PC-9 (cell line): Measurements from ENCODE around the gene LSM14A. TPM values are rescaled to one million over a fixed set of nuclear protein-coding genes. Genes with fewer than 3 reads are reported as not detected.
"Not testable (repeated sequence)": the region's sequence is repeated elsewhere in the genome, so short reads cannot be mapped to it uniquely, and the experiment has no call there.

Experiments
- BruUV-seq: library from RNA; stranded (reverse); fragments of 400-500 nt; replicated peaks from 2 replicates; lab custom pipeline; 2021; lab: Mats Ljungman, UMichigan
- CTCF ChIA-PET: fragments of 300-600 bp; sonication (Branson Sonifier 250); formaldehyde crosslinking; loops from one replicate; lab custom pipeline; 2022; ENCODE audit warnings: antibody characterized with exemption; lab: Charles Lee
- POLR2A ChIA-PET: fragments of 300-600 bp; sonication (Branson Sonifier 250); formaldehyde crosslinking; loops from one replicate; lab custom pipeline; 2022; ENCODE audit warnings: antibody characterized with exemption; ENCODE audit not compliant: unreplicated experiment; lab: Charles Lee
- DNase-seq, 2 experiments: peaks; one replicate each; pipeline versions ENCODE4 v3.0.0 to v3.0.0-alpha.2; 2015 to 2022; ENCODE audit warnings: mixed read lengths in 1 of 2
- H2AFZ ChIP-seq: fragments of 200-600 bp; sonication (generic); 2 replicates; pipeline ENCODE4 v1.8.1; 2017; ENCODE audit warnings: antibody characterized with exemption
- H3F3A ChIP-seq: fragments of 200-600 bp; sonication (generic); 2 replicates; pipeline ENCODE4 v1.8.1; 2017; ENCODE audit warnings: antibody characterized with exemption, mild to moderate bottlenecking, low read depth; ENCODE audit not compliant: insufficient read depth
- H3K27ac ChIP-seq: fragments of 200-600 bp; sonication (generic); 2 replicates; pipeline ENCODE4 v1.6.1; 2016; ENCODE audit warnings: mixed run types
- H3K27me3 ChIP-seq: fragments of 200-600 bp; sonication (generic); 2 replicates; pipeline ENCODE4 v1.6.1; 2016; ENCODE audit warnings: low read depth, mixed run types; ENCODE audit not compliant: insufficient read depth
- H3K36me3 ChIP-seq: fragments of 200-600 bp; sonication (generic); 2 replicates; pipeline ENCODE4 v1.6.1; 2016; ENCODE audit warnings: low read depth, mixed run types
- H3K4me1 ChIP-seq: fragments of 200-600 bp; sonication (generic); replicated peaks from 2 replicates; pipeline ENCODE4 v1.6.1; 2016; ENCODE audit warnings: mixed run types; ENCODE audit not compliant: insufficient read depth
- H3K4me2 ChIP-seq: fragments of 200-600 bp; sonication (generic); 2 replicates; pipeline ENCODE4 v1.6.1; 2017; ENCODE audit warnings: mixed run types
- H3K4me3 ChIP-seq: fragments of 200-600 bp; sonication (generic); 2 replicates; pipeline ENCODE4 v1.6.1; 2016; ENCODE audit warnings: mixed run types
- H3K79me2 ChIP-seq: fragments of 200-600 bp; sonication (generic); 2 replicates; pipeline ENCODE4 v1.6.1; 2017; ENCODE audit warnings: low read depth, mixed run types
- H3K9me2 ChIP-seq: fragments of 200-600 bp; sonication (generic); 2 replicates; pipeline ENCODE4 v1.8.1; 2017; ENCODE audit warnings: mild to moderate bottlenecking; ENCODE audit not compliant: insufficient read depth
- H3K9me3 ChIP-seq: fragments of 200-600 bp; sonication (generic); 2 replicates; pipeline ENCODE4 v1.8.1; 2016; ENCODE audit warnings: low read depth; ENCODE audit not compliant: insufficient read depth
- H4K20me1 ChIP-seq: fragments of 200-600 bp; sonication (generic); 2 replicates; pipeline ENCODE4 v1.8.1; 2017; ENCODE audit not compliant: insufficient read depth
- EZH2 ChIP-seq: fragments of 200-600 bp; sonication (generic); IDR thresholded peaks from 2 replicates; pipeline ENCODE4 v1.8.0; 2017; ENCODE audit warnings: antibody characterized with exemption, low read depth
- intact Hi-C: fragments of 100-400 bp; cut with micrococcal nuclease; formaldehyde crosslinking; loops from one replicate; pipeline ENCODE4 v1.10.0; 2022; ENCODE audit not compliant: unreplicated experiment
- total RNA-seq: library from RNA; stranded (reverse); gene quantifications from 2 replicates; pipeline ENCODE4 v1.2.3, GENCODE V29; 2021
- TF ChIP-seq, protein P1 (sequence below): fragments of 200-600 bp; sonication (generic); conservative IDR thresholded peaks from 2 replicates; pipeline ENCODE4 v1.6.1; 2017; ENCODE audit warnings: mixed run types, antibody characterized with exemption, mild to moderate bottlenecking, moderate library complexity

LSM14A gene
- total RNA-seq, 1 experiment from 2014 or later: 169 TPM

DNA sequence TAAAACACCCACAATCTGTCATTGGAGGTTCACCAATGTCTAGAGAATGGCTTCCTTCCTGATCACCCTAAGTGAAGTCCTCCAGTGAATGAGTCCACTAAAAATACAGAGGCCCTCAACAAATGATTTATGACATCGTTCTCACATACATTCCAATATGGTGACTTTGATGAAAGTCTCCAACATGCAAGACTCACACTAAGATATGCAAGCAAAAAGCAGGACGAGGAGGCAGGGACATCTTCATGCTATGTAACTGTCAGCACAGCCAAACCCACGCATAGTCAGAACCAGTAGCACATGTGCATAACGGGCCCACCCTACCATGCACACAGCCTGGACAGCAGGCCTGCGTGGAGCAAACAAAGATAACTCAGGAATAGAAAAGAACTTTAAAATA, 16.6 kb upstream of the LSM14A start:
- TF ChIP-seq, protein P1, sequence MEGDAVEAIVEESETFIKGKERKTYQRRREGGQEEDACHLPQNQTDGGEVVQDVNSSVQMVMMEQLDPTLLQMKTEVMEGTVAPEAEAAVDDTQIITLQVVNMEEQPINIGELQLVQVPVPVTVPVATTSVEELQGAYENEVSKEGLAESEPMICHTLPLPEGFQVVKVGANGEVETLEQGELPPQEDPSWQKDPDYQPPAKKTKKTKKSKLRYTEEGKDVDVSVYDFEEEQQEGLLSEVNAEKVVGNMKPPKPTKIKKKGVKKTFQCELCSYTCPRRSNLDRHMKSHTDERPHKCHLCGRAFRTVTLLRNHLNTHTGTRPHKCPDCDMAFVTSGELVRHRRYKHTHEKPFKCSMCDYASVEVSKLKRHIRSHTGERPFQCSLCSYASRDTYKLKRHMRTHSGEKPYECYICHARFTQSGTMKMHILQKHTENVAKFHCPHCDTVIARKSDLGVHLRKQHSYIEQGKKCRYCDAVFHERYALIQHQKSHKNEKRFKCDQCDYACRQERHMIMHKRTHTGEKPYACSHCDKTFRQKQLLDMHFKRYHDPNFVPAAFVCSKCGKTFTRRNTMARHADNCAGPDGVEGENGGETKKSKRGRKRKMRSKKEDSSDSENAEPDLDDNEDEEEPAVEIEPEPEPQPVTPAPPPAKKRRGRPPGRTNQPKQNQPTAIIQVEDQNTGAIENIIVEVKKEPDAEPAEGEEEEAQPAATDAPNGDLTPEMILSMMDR: no peak
- TF ChIP-seq EZH2: no peak
- Histone ChIP-seq H3K27ac (no peak overlapping the region), H3K4me1 (no peaks in the 10 kb centered on the region; the same call in 1 of the 2 replicates), H3F3A (no peaks in the 10 kb centered on the region; the same call in 1 of the 2 replicates), H2AFZ (no peak overlapping the region), H3K27me3 (peaks cover 4% of the 10 kb centered on the region; the same call in 1 of the 2 replicates), H3K9me3 (no peaks in the 10 kb centered on the region), H3K4me3 (no peak overlapping the region), H3K9me2 (no peaks in the 10 kb centered on the region), H3K36me3 (no peaks in the 10 kb centered on the region), H3K4me2 (no peak overlapping the region), H3K79me2 (no peaks in the 10 kb centered on the region), H4K20me1 (no peaks in the 10 kb centered on the region)
- intact Hi-C loops: no loop called here
- no TSS peak for BruUV-seq
- POLR2A ChIA-PET: no interaction called here
- CTCF ChIA-PET: no interaction called here
- DNase-seq: no peak

DNA sequence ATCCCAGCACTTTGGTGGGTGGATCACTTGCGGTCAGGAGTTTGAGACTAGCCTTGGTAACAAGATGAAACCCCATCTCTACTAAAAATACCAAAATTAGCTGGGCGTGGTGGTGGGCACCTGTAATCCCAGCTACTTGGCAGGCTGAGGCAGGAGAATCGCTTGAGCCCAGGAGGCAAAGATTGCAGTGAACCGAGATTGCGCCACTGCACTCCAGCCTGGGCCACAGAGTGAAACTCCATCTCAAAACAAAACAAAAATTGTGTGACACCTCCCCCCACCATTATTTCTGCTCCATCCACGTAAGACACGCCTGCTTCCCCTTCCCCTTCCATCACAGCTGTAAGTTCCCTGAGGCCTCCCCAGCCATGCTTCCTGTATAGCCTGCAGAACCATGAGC, 13.3 kb upstream of the LSM14A start:
- H3K4me2 ChIP-seq, H3K9me3 ChIP-seq, H3K9me2 ChIP-seq, H4K20me1 ChIP-seq, H3K4me1 ChIP-seq, H3K36me3 ChIP-seq, DNase-seq, POLR2A ChIA-PET, H3K27me3 ChIP-seq, H2AFZ ChIP-seq, H3K79me2 ChIP-seq, BruUV-seq, CTCF ChIA-PET, intact Hi-C loops, H3F3A ChIP-seq, H3K4me3 ChIP-seq, H3K27ac ChIP-seq: not testable (repeated sequence)

DNA sequence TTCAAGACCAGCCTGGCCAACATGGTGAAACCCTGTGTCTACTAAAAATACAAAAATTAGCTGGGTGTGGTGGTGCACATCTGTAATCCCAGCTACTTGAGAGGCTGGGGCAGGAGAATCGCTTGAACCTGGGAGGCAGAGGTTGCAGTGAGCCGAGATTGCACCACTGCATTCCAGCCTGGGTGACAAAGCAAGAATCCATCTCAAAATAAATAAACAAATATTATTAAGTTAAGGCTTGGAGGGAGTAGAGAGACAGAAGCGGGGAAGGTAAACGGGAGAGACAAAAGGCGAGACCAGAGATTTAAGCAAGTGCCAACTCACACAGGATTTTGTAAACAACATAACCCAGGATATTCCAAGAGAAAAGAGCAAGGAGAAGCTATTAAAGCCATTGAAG, 12.8 kb upstream of the LSM14A start:
- H3K27ac ChIP-seq, H3K27me3 ChIP-seq, CTCF ChIA-PET, H3F3A ChIP-seq, H3K9me2 ChIP-seq, H3K9me3 ChIP-seq, BruUV-seq, H4K20me1 ChIP-seq, H3K4me3 ChIP-seq, H3K36me3 ChIP-seq, intact Hi-C loops, H3K79me2 ChIP-seq, POLR2A ChIA-PET, DNase-seq, H3K4me1 ChIP-seq: not testable (repeated sequence)
- Histone ChIP-seq H2AFZ (peak overlapping the region; percentile 36; the same call in 1 of the 2 replicates), H3K4me2 (peak overlapping the region; percentile 20; the same call in 1 of the 2 replicates)

DNA sequence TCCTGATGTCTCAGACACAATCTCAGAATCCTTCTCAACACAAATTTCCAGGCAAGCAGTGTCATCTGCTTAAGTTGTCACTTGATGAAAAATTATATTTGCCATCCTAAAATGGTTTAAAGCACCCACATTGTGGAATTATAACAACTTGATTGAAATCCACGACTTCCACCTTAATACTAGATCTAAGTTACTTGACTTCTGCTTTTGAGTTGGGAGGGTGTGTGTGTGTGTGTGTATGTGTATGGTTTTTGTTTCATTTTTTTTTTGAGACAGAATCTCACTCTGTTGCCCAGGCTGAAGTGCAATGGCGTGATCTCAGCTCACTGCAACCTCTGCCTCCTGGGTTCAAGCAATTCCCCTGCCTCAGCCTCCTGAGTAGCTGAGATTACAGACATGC, 10.4 kb upstream of the LSM14A start:
- H3K4me3 ChIP-seq, H4K20me1 ChIP-seq, H3K27ac ChIP-seq, H2AFZ ChIP-seq, DNase-seq, H3K79me2 ChIP-seq, H3F3A ChIP-seq, POLR2A ChIA-PET, H3K4me1 ChIP-seq, CTCF ChIA-PET, H3K9me3 ChIP-seq, intact Hi-C loops, H3K9me2 ChIP-seq, H3K27me3 ChIP-seq, BruUV-seq, H3K36me3 ChIP-seq, H3K4me2 ChIP-seq: not testable (repeated sequence)
